K562 (cell line): ENCODE measurements around the gene PBX1. TPM values are rescaled to one million over a fixed set of nuclear protein-coding genes. Genes with fewer than 3 reads are reported as not detected.
A peak's percentile ranks its signal among the peaks of the same experiment; 100 is the strongest.

Experiments
- ATAC-seq: fragments of 200-7000 bp; cut with Tn5 transposase; 3 replicates; pipeline ENCODE4 v1.9.1; 2020; ENCODE audit warnings: moderate library complexity
- BruUV-seq: library from RNA; stranded (reverse); fragments of 400-500 nt; replicated peaks from 2 replicates; lab custom pipeline; 2021; lab: Mats Ljungman, UMichigan
- CTCF ChIA-PET: fragments of 300-600 bp; formaldehyde crosslinking; extraction: SDS; loops from one replicate; lab custom pipeline; 2021; ENCODE audit warnings: low intra/inter-chr PET ratio; lab: Yijun Ruan, JAX
- POLR2A ChIA-PET: fragments of 300-600, 350-650 bp; sonication (Branson Sonifier 250); formaldehyde crosslinking; extraction: SDS; loops from one replicate; lab custom pipeline; 2021; ENCODE audit warnings: antibody characterized with exemption, inconsistent platforms; lab: Yijun Ruan, JAX
- DNase-seq, 4 experiments: peaks; one replicate each; pipeline versions ENCODE4 v3.0.0 to v3.0.0-alpha.2; 2011 to 2018; ENCODE audit warnings: low spot score in 3 of 4, mixed read lengths in 3 of 4; ENCODE audit errors: extremely low read depth in 1 of 4
- FAIRE-seq: peaks from 2 replicates; lab custom pipeline; 2011; peaks lifted over from hg19 to GRCh38; lab: Jason Lieb, UNC
- H2AFZ ChIP-seq: 2 replicates; pipeline ENCODE4 v1.6.0; 2011; ENCODE audit warnings: low read depth, low read length, control low read depth, inconsistent platforms
- H3K27ac ChIP-seq: fragments of 200-600 bp; 3 replicates; pipeline ENCODE4 v1.8.0; 2011; ENCODE audit warnings: low read depth, mild to moderate bottlenecking, control low read depth, inconsistent platforms, low read length, moderate library complexity, mixed read lengths; ENCODE audit errors: extremely low read depth
- H3K27me3 ChIP-seq, 2 experiments: fragments of 300-600 bp in 1 of 2; 2 replicates in 1 of 2; 3 replicates in 1 of 2; pipeline versions ENCODE4 v1.6.0 to v1.8.0; 2011; ENCODE audit warnings: inconsistent platforms in 2 of 2, low read length in 2 of 2, mild to moderate bottlenecking in 1 of 2, mixed read lengths in 1 of 2, moderate library complexity in 1 of 2; ENCODE audit not compliant: control insufficient read depth in 2 of 2, insufficient read depth in 2 of 2
- H3K36me3 ChIP-seq: fragments of 300-600 bp; 3 replicates; pipeline ENCODE4 v1.8.0; 2011; ENCODE audit warnings: mild to moderate bottlenecking, low read length, inconsistent platforms; ENCODE audit not compliant: control insufficient read depth, insufficient read depth
- H3K4me1 ChIP-seq, 2 experiments: fragments of 200-600 bp in 1 of 2; replicated peaks in 1 of 2; 2 replicates in 1 of 2; 3 replicates in 1 of 2; pipeline versions ENCODE4 v1.5.1 to v1.8.0; 2011; ENCODE audit warnings: inconsistent platforms in 2 of 2, low read length in 2 of 2, mild to moderate bottlenecking in 1 of 2, mixed read lengths in 1 of 2, moderate library complexity in 1 of 2; ENCODE audit not compliant: control insufficient read depth in 2 of 2, insufficient read depth in 2 of 2
- H3K4me2 ChIP-seq: 2 replicates; pipeline ENCODE4 v1.6.1; 2011; ENCODE audit warnings: low read length, control low read depth, inconsistent platforms, mixed read lengths; ENCODE audit not compliant: insufficient read depth
- H3K4me3 ChIP-seq: fragments of 200-600 bp; sonication (generic), shearing (Covaris generic); 2 replicates; pipeline ENCODE4 v1.5.1; 2016; ENCODE audit warnings: control low read depth, inconsistent platforms
- H3K79me2 ChIP-seq: fragments of 200-600 bp; 3 replicates; pipeline ENCODE4 v1.8.0; 2011; ENCODE audit warnings: low read length, inconsistent platforms; ENCODE audit not compliant: control insufficient read depth, insufficient read depth
- H3K9ac ChIP-seq, 2 experiments: 2 replicates each; pipeline versions ENCODE4 v1.6.0 to v1.6.1; 2011; ENCODE audit warnings: low read depth in 2 of 2, low read length in 2 of 2, control low read depth in 1 of 2, inconsistent platforms in 1 of 2, mild to moderate bottlenecking in 1 of 2, mixed read lengths in 1 of 2; ENCODE audit not compliant: insufficient read depth in 1 of 2
- H3K9me1 ChIP-seq: one replicate; pipeline ENCODE4 v1.6.0; 2011; ENCODE audit warnings: inconsistent platforms, mild to moderate bottlenecking, low read length, moderate library complexity; ENCODE audit not compliant: control insufficient read depth, insufficient read depth
- H3K9me3 ChIP-seq: replicated peaks from 2 replicates; pipeline ENCODE4 v1.5.1; 2011; ENCODE audit warnings: low read depth, low read length, inconsistent platforms; ENCODE audit not compliant: control insufficient read depth, insufficient read depth
- H4K20me1 ChIP-seq: replicated peaks from 2 replicates; pipeline ENCODE4 v1.6.1; 2011; ENCODE audit warnings: low read length, inconsistent platforms, mixed read lengths; ENCODE audit not compliant: control insufficient read depth, insufficient read depth
- BCOR ChIP-seq: fragments of 450-650 bp; IDR thresholded peaks from 2 replicates; pipeline ENCODE4 v1.6.1; 2016
- CBFA2T2 ChIP-seq: fragments of 450-650 bp; conservative IDR thresholded peaks from 2 replicates; pipeline ENCODE4 v1.6.1; 2017; ENCODE audit warnings: mild to moderate bottlenecking
- CHD4 ChIP-seq: fragments of 200-600 bp; sonication (generic); IDR thresholded peaks from 3 replicates; pipeline ENCODE4 v1.6.1; 2012; ENCODE audit warnings: low read depth, mild to moderate bottlenecking, mixed read lengths, low read length, inconsistent platforms; ENCODE audit not compliant: insufficient read depth, insufficient replicate concordance, poor library complexity, severe bottlenecking
- ID3 ChIP-seq, 2 experiments: fragments of 250-450 bp in 1 of 2; fragments of 450-650 bp in 1 of 2; sonication (Bioruptor Pico) in 1 of 2; IDR thresholded peaks; 2 replicates each; pipeline versions ENCODE4 v1.6.1 to v1.8.0; 2016 to 2021; ENCODE audit warnings: mild to moderate bottlenecking in 2 of 2, moderate library complexity in 2 of 2, missing compliant biosample characterization in 1 of 2, missing genetic modification characterization in 1 of 2
- KDM1A ChIP-seq, 2 experiments: fragments of 450-650 bp; IDR thresholded peaks; 2 replicates each; pipeline ENCODE4 v1.6.1; 2016; ENCODE audit warnings: mild to moderate bottlenecking in 2 of 2
- MAFG ChIP-seq: fragments of 450-650 bp; conservative IDR thresholded peaks from 2 replicates; pipeline ENCODE4 v1.6.1; 2016; ENCODE audit warnings: missing genetic modification characterization, missing compliant biosample characterization
- RBM25 ChIP-seq: fragments of 200-400 bp; formaldehyde crosslinking; IDR thresholded peaks from 2 replicates; pipeline ENCODE4 v1.6.1; 2018; ENCODE audit warnings: low read length, low read depth, moderate library complexity; ENCODE audit not compliant: severe bottlenecking
- ZNF507 ChIP-seq: conservative IDR thresholded peaks from 2 replicates; pipeline ENCODE4 v1.6.1; 2017; ENCODE audit warnings: missing genetic modification characterization, missing compliant biosample characterization
- WGBS: fragments of 100-300 bp; shearing (Covaris generic); methylation state at CpG from one replicate; pipeline ENCODE4 v1.1.6; 2016; ENCODE audit warnings: low coverage, mixed read lengths; ENCODE audit not compliant: insufficient coverage; ENCODE audit errors: missing lambda C conversion rate; 5-methylcytosine and 5-hydroxymethylcytosine counted together
- in situ Hi-C: fragments of 300-500 bp; cut with MboI; formaldehyde crosslinking; loops from 4 replicates; pipeline ENCODE4 v1.15.0; 2018; ENCODE audit warnings: inconsistent platforms, mixed read lengths
- intact Hi-C: fragments of 100-400 bp; cut with micrococcal nuclease; formaldehyde crosslinking; loops from 2 replicates; pipeline ENCODE4 v1.14.2; 2022
- polyA plus RNA-seq, 8 experiments: library from polyadenylated mRNA; depleted of rRNA in 4 of 8; stranded (reverse) in 5 of 8; unstranded in 3 of 8; fragments of >200 nt; fragmentation: Nextera tagmentation in 2 of 8; fragmentation: Illumina TruSeq in 1 of 8; extraction: Ambion mirVana in 2 of 8; extraction: Trizol in 1 of 8; gene quantifications; 2 replicates each; pipeline versions ENCODE4 v1.2.1 to v1.2.3, GENCODE V29; 2011 to 2014; ENCODE audit warnings: inconsistent platforms in 1 of 8, missing spikeins in 1 of 8
- total RNA-seq, 7 experiments: library from RNA; depleted of rRNA in 6 of 7; stranded (reverse); fragments of >200 nt in 6 of 7; fragmentation: Illumina TruSeq in 2 of 7; extraction: Trizol in 2 of 7; gene quantifications; 2 replicates each; pipeline versions ENCODE4 v1.2.1 to v1.2.3, GENCODE V29; 2011 to 2021; ENCODE audit warnings: low replicate concordance in 1 of 7
- TF ChIP-seq, protein P1 (sequence below): fragments of 450-650 bp; conservative IDR thresholded peaks from 2 replicates; pipeline ENCODE4 v1.6.1; 2016; ENCODE audit warnings: missing genetic modification characterization, low read depth, mild to moderate bottlenecking, control low read depth, missing compliant biosample characterization

The PBX1 gene
- total and polyA plus RNA-seq, 9 of the 15 experiments (the other 6 are each of a cell fraction or from before 2014, with no cell fraction given) = 0.03 to 0.62 (median 0.17) TPM

GRCh38 chr1:164708596-164708995 is 149.6 kb downstream of the PBX1 start:
- Histone ChIP-seq H3K4me3 (no peak overlapping the region), H3K27me3 (no peaks in the 10 kb centered on the region), H3K9me3 (no peaks in the 10 kb centered on the region), H3K4me1 (peaks cover 16 to 40% of the 10 kb centered on the region in 2 experiments; a peak in 3 of 5 replicates), H2AFZ (no peak overlapping the region), H3K9ac (no peak overlapping the region), H3K36me3 (no peaks in the 10 kb centered on the region), H4K20me1 (no peaks in the 10 kb centered on the region)
- FAIRE-seq = no peak
- intact Hi-C loops = no loop called here
- peak; percentile 56 to 78 for TF ChIP-seq KDM1A (IDR thresholded peaks at IDR 0.05)
- peak; percentile 79 for TF ChIP-seq CHD4
- peak; percentile 83 for TF ChIP-seq BCOR
- TF ChIP-seq, protein P1, sequence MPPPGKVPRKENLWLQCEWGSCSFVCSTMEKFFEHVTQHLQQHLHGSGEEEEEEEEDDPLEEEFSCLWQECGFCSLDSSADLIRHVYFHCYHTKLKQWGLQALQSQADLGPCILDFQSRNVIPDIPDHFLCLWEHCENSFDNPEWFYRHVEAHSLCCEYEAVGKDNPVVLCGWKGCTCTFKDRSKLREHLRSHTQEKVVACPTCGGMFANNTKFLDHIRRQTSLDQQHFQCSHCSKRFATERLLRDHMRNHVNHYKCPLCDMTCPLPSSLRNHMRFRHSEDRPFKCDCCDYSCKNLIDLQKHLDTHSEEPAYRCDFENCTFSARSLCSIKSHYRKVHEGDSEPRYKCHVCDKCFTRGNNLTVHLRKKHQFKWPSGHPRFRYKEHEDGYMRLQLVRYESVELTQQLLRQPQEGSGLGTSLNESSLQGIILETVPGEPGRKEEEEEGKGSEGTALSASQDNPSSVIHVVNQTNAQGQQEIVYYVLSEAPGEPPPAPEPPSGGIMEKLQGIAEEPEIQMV (tag) = no peak
- no peak for TF ChIP-seq ID3 (CRISPR knock-in tag; IDR thresholded peaks at IDR 0.05)
- TF ChIP-seq ID3 (tag; IDR thresholded peaks at IDR 0.05) = 0 out of 2 replicates have a peak, but pooled peaks have one; percentile 44
- no peak for TF ChIP-seq MAFG (tag)
- TF ChIP-seq ZNF507 (tag) = no peak
- peak; percentile 84 for TF ChIP-seq RBM25
- no peak for TF ChIP-seq CBFA2T2
- TF ChIP-seq, all 486 proteins: peak for 5
- WGBS = 30% methylated on average over 3 of the region's 3 CpGs
- ChIA-PET POLR2A (no interaction called here), CTCF (no interaction called here)
- ATAC-seq = no peak
- DNase-seq = no peak
- in situ Hi-C loops = no loop called here
- BruUV-seq = no TSS peak
- no peak overlapping the region for H3K4me2 ChIP-seq
- no peaks in the 10 kb centered on the region for H3K79me2 ChIP-seq
- no peak overlapping the region for H3K27ac ChIP-seq
- H3K9me1 ChIP-seq = no peaks in the 10 kb centered on the region
